Bronchial epithelial cell (primary cell): ENCODE measurements around the gene ERLIN1. TPM values are rescaled to one million over a fixed set of nuclear protein-coding genes. Genes with fewer than 3 reads are reported as not detected.
"Not testable (repeated sequence)": the region's sequence is repeated elsewhere in the genome, so short reads cannot be mapped to it uniquely, and the experiment has no call there.

Experiments used
- DNase-seq: peaks from one replicate; pipeline ENCODE4 v3.0.0-alpha.2; 2010; ENCODE audit warnings: low read depth
- FAIRE-seq: peaks from 2 replicates; lab custom pipeline; 2011; peaks lifted over from hg19 to GRCh38; lab: Jason Lieb, UNC
- H3K27me3 ChIP-seq: 2 replicates; pipeline ENCODE4 v1.5.1; 2011; ENCODE audit warnings: low read length; ENCODE audit not compliant: control insufficient read depth, insufficient read depth
- H3K36me3 ChIP-seq: 2 replicates; pipeline ENCODE4 v1.5.1; 2011; ENCODE audit warnings: low read length; ENCODE audit not compliant: control insufficient read depth, insufficient read depth
- H3K4me3 ChIP-seq: 2 replicates; pipeline ENCODE4 v1.5.1; 2011; ENCODE audit warnings: mild to moderate bottlenecking, low read depth, low read length, control low read depth
- total RNA-seq: library from RNA; depleted of rRNA; stranded (reverse); fragments of >200 nt; gene quantifications from 2 replicates; pipeline ENCODE4 v1.2.1, GENCODE V29; 2014
- TF ChIP-seq, protein P1 (sequence below): IDR thresholded peaks from 2 replicates; pipeline ENCODE4 v1.5.1; 2011; ENCODE audit warnings: mild to moderate bottlenecking, moderate library complexity, low read length, control low read depth, inconsistent platforms; ENCODE audit not compliant: insufficient read depth, severe bottlenecking

ERLIN1 gene
- total RNA-seq, 1 donor from 2014 or later, result 31.6 TPM

DNA sequence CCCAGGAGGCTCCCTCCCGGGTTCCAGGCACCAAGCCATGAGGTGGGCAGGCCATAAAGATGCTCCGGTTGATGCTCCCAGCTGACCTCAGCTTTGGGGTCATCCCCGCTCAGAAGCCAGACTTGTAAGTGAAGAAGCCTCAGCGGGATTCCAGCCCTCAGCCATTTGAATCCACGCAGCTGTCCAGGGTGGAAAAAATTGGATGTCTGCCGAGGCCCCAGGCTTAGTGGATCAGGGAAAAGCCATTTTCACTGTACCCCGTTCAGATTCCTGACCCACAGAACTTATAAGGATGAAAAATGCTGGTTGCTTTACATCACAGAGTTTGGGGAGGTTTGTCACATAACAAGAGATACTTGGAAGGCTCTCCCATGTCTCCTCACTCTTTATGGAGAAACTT lies 55.0 kb downstream of the ERLIN1 start:
- TF ChIP-seq, protein P1, sequence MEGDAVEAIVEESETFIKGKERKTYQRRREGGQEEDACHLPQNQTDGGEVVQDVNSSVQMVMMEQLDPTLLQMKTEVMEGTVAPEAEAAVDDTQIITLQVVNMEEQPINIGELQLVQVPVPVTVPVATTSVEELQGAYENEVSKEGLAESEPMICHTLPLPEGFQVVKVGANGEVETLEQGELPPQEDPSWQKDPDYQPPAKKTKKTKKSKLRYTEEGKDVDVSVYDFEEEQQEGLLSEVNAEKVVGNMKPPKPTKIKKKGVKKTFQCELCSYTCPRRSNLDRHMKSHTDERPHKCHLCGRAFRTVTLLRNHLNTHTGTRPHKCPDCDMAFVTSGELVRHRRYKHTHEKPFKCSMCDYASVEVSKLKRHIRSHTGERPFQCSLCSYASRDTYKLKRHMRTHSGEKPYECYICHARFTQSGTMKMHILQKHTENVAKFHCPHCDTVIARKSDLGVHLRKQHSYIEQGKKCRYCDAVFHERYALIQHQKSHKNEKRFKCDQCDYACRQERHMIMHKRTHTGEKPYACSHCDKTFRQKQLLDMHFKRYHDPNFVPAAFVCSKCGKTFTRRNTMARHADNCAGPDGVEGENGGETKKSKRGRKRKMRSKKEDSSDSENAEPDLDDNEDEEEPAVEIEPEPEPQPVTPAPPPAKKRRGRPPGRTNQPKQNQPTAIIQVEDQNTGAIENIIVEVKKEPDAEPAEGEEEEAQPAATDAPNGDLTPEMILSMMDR, result no peak
- Histone ChIP-seq H3K27me3 (peaks cover 1% of the 10 kb centered on the region), H3K36me3 (no peaks in the 10 kb centered on the region), H3K4me3 (no peak overlapping the region)
- DNase-seq (no peak), FAIRE-seq (no peak)

DNA sequence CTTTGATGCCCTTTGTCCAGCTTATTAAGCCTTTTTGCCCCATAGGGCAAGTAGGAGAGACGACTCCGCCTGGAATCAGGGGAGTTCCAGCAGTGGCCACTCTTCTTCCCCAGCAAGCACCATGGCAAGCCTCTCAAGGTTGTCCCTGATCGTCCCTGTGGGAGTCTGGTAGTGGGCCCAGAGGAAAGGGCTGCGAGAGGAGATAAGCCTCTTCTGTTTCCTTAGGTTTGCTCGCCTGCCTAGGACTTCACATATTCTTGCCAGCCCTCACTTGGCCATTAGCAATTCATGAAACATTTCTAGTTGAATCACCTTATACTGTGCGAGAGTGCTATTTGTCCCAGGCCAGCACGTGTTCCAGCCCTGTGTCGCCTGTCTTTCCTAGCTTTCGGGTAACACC lies 56.4 kb downstream of the ERLIN1 start:
- FAIRE-seq (no peak), DNase-seq (no peak)
- no peak overlapping the region for H3K4me3 ChIP-seq
- TF ChIP-seq, protein P1, result no peak
- H3K27me3 ChIP-seq, result peaks cover 1% of the 10 kb centered on the region
- H3K36me3 ChIP-seq, result no peaks in the 10 kb centered on the region

DNA sequence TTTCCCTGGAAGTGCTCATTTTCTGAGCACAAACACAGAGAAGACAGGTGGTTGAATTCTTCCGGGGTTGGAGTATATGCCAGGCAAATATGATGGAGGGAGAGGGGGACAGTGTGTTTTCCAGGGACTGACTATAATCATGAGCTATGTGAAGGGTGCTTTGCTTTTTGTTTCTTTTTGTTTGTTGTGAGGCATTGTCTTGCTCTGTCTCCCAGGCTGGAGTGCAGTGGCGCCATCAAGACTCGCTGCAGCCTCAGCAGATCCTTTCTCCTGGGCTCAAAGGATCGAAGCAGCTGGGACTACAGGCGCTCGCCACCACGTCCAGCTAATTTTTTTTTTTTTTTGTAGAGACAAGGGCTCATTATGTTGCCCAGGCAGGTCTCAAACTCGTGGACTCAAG lies 56.9 kb downstream of the ERLIN1 start:
- no peak overlapping the region for H3K4me3 ChIP-seq
- DNase-seq (no peak), FAIRE-seq (no peak)
- TF ChIP-seq, protein P1, result no peak
- no peaks in the 10 kb centered on the region for H3K36me3 ChIP-seq
- H3K27me3 ChIP-seq, result peaks cover 1% of the 10 kb centered on the region

DNA sequence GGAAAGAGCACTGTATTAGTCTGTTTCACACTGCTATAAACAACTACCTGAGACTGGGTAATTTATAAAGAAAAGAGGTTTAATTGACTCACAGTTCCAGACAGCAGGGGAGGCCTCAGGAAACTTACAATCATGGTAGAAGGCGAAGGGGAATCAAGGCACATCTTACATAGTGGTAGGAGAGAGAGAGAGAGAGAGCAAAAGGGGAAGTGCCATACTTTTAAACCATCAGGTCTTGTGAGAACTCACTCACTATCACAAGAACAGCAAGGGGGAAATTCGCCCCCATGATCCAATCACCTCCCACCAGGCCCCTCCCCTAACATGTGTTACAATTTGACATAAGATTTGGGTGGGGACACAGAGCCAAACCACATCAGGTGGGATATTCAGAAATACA lies 60.5 kb downstream of the ERLIN1 start:
- not testable (repeated sequence) for DNase-seq, H3K27me3 ChIP-seq, H3K36me3 ChIP-seq, FAIRE-seq, H3K4me3 ChIP-seq

DNA sequence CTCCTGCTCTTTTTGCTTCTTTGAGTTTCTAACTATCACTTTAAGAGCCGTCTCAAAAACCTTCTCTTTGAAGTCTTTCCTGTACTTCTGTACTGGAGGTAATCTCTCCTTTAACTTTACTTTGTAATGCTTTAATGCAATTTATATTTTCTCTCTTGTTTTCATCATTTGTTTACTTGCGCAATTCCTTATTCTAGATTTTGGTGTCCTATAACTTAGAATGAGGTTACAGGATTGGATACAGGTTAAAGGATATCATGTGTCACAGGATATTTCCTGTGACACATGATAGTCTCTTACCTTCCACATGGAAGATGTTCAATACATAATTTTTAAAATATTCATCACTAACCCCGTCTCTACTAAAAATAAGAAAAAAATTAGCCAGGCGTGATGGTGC lies 61.7 kb downstream of the ERLIN1 start:
- H3K4me3 ChIP-seq, result no peak overlapping the region
- FAIRE-seq, result no peak
- no peaks in the 10 kb centered on the region for H3K36me3 ChIP-seq
- TF ChIP-seq, protein P1, result no peak
- no peak for DNase-seq
- H3K27me3 ChIP-seq, result peaks cover 1% of the 10 kb centered on the region

DNA sequence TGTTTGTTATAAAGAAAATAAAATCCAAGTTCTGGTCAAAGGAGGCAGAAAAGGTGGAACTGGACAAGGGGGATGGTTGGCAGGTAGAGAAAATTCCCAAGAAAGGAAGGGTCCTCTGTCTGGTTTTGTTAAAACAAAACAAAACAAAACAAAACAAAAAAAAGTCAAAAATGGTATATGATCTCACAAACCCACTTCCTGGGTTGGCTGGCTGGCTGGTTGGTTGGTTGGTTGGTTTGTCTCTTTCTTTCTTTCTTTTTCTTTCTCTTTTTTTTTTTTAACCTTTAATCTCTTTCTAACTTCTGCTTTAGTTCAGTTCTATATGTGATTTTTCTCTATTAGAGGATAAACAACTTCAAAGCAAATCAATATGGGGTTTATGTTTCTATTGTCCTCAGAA lies 63.0 kb downstream of the ERLIN1 start:
- Histone ChIP-seq H3K36me3 (no peaks in the 10 kb centered on the region), H3K4me3 (no peak overlapping the region), H3K27me3 (no peaks in the 10 kb centered on the region)
- DNase-seq (no peak), FAIRE-seq (no peak)
- TF ChIP-seq, protein P1, result no peak
